Amniotic stem cell (primary cell): Measurements from ENCODE around the gene FMOD.
"Not testable (repeated sequence)": the region's sequence is repeated elsewhere in the genome, so short reads cannot be mapped to it uniquely, and the experiment has no call there.

ENCODE experiments used
- DNase-seq: peaks from one replicate; lab custom pipeline; 2025; lab: John Stamatoyannopoulos, UW

The FMOD gene

GRCh38 chr1:203306089-203306964, 44.6 kb downstream of the FMOD start:
- no peak for DNase-seq

DNA sequence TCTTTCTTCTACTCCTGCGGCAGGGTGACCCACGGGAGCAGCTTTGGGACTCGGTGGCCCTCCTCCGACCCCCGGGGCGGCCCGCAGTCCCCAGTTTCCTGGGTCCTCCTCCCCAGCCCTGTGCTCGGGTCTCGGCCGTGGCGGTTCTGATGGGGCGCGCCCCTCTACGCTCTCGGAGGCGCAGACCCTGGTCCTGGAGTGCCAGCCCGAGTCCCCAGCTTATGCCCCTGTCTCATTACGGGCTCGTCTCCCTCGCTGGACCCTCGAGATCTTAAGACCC, 45.2 kb downstream of the FMOD start:
- DNase-seq = no peak

DNA sequence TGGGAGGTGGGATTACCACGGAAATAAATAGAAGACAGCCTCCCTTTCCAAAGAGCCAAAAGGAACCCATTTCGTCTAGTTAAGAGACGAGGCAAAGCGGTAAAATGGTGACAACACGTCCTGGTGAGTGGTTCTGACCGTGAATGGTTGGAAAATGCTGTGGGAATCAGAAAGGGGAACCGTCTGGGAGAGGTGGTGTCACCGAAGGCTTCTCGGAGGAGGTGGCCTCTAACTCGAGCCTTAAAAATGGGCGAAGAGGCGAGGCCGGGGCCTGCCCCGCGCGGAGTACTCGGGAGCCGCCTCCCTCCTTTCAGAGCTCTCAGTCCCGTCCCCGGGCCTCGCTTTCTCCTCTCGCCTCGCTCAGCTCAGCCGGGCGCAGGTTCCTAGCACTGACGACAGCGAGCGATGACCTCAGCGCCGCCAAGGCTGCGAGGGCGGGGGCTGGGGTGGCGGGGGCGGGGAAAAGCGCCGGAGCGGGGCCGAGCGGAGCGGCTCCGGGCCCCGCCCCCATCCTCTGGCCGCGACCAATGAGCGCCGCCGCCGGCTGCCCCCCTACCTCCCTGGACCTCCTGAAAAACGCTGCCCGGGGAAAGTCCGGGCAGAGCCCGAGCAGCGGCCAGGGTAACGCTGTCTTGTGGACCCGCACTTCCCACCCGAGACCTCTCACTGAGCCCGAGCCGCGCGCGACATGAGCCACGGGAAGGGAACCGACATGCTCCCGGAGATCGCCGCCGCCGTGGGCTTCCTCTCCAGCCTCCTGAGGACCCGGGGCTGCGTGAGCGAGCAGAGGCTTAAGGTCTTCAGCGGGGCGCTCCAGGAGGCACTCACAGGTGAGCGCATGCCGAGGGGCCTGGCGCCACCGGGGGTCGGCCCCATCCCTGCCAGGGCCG, 45.8 kb downstream of the FMOD start, which contains the start of gene BTG2:
Gene BTG2, plus strand, starts transcription at position 601 of the 890 bp plus-strand sequence. Its CDS starts 88 bp downstream, at position 689.
- DNase-seq = peak; percentile 83

- DNase-seq = no peak
These were observed 46.5 kb downstream of the FMOD start for GRCh38 chr1:203304391-203304918.

GRCh38 chr1:203302894-203303293, 48.0 kb downstream of the FMOD start:
- no peak for DNase-seq

DNA sequence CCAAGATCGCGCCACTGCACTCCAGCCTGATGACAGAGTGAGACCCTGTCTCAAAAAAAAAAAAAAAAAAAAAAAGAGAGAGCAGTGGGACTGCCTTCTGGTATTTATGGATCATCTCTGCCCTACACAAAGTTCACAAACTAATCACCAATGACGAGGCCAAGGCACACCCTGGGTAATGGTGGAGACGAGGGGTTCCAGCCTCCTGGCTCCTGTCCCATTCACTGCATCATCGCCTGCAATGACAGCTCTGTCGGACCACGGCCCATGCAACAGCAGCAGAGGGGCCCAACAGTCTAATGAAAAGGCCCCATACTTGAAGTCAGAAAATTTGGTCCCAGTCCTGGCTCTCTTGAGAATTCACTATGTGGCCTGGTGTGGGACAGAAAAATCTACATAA, 48.5 kb downstream of the FMOD start:
- DNase-seq = no peak

DNA sequence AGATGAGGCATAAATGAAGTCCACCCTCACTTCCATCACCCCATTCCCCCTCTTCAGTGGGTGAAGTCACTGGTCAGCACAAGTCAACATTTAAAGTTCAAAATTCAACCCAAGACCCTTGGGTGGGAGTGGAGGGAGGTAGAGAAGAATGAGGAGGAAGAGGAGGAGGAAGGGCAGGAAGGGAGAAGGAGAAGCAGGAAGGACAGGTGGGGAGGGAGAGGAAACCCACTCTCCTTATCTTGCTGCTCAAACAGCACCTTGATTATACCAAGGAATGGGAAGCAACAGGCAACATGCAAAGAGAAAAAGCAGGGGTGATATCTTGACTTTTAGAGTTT, 49.6 kb downstream of the FMOD start:
- no peak for DNase-seq

GRCh38 chr1:203300441-203301330, 50.2 kb downstream of the FMOD start:
- DNase-seq = no peak

GRCh38 chr1:203299719-203300429, 51.0 kb downstream of the FMOD start:
- not testable (repeated sequence) for DNase-seq

DNA sequence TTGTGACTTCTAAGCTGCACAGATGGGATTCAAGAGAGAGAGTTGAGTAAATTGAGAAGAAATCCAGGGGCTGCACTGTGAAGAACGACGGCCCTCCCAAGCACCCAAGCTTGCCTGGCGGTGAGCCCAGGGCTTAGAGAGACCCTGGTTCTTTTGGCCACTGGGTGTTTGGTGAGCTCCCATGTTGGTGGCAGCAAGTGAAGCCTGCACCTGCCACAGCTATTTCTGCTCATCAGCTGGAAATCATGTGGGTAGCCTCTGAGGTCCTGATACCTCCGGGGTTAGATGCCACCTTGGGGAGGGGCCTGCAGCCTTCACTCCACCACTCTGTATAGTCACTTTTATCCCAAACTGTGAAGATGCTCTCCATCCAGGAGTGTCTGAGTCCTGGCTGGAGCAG, 51.8 kb downstream of the FMOD start:
- no peak for DNase-seq

DNA sequence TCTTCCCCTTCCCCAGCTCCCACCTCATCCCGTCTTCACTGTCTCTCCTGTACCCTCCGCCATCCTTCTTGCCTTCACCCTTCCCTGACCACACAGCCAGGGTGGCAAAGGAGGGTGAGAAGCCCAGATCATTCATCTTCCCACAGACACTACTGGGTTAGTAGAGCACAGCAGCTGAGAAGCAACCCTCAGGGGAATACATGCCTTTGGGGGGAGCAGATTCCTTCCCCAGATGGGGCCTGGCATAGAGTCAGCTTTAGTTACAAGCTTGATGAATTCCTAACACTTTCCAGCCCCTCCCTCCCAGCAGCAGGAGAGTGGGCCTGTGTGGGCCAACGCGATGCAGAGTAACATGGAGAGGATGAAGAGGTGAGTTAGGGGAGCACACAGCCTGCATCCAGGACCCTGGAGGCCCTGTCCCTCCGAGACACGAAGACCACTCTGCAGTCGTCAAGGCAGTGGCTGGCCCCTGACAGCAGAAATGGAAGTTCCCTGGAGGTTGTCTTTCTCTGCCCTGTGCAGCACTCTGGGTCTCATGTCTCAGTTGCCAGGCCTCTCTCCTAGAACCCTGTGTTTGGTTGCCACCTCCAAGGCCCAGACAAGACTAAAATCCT, 54.4 kb downstream of the FMOD start:
- no peak for DNase-seq

DNA sequence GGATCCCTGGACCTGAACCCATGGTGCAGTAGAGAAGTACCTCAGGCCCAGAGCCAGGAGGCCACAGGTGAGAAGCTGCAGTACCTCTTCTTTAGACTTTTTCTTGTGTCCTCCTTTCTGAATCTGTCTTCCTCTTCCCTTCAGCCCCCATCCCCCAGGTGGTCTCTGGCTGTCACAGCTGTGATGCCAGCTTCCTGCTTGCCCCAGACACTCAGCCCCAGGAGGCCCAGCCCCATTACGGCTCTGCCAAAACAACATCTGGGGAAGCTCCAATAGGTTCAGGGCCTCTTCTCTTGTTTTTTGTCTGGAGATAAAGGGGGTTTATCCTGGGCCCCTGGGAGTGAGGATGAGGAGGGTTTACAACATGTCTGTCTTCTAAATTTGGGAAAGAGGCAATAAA, 55.1 kb downstream of the FMOD start:
- no peak for DNase-seq

- DNase-seq = no peak
These were observed 59.5 kb downstream of the FMOD start for GRCh38 chr1:203291201-203292096.
